ENCODE measurements around the gene PDLIM4. TPM values are rescaled to one million over a fixed set of nuclear protein-coding genes. Genes with fewer than 3 reads are reported as not detected.

The PDLIM4 gene
- total RNA-seq, 3 donors from 2014 or later = 5.1 to 59.0 (median 5.6) TPM

DNA sequence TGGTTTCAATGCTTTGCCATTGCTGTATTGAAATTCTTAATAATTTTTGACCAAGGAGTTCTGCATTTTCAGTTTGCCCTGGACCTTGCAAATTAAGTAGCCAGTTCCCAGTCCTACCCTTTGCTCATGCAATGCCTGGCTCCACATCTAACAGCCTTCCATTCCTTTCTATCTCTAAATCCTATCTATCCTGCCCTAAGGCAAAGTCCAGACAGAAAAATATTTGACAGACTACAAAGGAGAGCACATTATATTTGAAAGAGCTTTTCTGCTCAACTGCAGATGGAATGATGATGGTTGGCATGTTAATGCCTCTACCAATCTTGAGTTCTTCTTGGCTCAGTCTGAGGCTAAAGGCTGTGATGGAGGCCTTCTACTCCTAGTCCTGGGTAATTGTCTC lies 52.2 kb downstream of the PDLIM4 start:
- Histone ChIP-seq H3K9me3 (peaks cover 9% of the 10 kb centered on the region), H3K36me3 (ENCODE audit: low read depth) (no peaks in the 10 kb centered on the region), H3K4me3 (no peak overlapping the region), H3K4me1 (ENCODE audit: low read depth) (peaks cover 15% of the 10 kb centered on the region)
- TF ChIP-seq, protein P1, sequence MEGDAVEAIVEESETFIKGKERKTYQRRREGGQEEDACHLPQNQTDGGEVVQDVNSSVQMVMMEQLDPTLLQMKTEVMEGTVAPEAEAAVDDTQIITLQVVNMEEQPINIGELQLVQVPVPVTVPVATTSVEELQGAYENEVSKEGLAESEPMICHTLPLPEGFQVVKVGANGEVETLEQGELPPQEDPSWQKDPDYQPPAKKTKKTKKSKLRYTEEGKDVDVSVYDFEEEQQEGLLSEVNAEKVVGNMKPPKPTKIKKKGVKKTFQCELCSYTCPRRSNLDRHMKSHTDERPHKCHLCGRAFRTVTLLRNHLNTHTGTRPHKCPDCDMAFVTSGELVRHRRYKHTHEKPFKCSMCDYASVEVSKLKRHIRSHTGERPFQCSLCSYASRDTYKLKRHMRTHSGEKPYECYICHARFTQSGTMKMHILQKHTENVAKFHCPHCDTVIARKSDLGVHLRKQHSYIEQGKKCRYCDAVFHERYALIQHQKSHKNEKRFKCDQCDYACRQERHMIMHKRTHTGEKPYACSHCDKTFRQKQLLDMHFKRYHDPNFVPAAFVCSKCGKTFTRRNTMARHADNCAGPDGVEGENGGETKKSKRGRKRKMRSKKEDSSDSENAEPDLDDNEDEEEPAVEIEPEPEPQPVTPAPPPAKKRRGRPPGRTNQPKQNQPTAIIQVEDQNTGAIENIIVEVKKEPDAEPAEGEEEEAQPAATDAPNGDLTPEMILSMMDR (IDR thresholded peaks at IDR 0.05) = no peak
- intact Hi-C loops (cut with DNase I, micrococcal nuclease) = no loop called here
- no peak for DNase-seq
- ATAC-seq = no peak

- DNase-seq (peak in 2 of 3 donors; percentile 49 to 58), ATAC-seq (peak; percentile 65)
- Histone ChIP-seq H3K4me1 (ENCODE audit: low read depth) (peaks cover 15% of the 10 kb centered on the region), H3K36me3 (ENCODE audit: low read depth) (no peaks in the 10 kb centered on the region), H3K9me3 (peaks cover 3% of the 10 kb centered on the region), H3K4me3 (no peak overlapping the region)
- intact Hi-C loops (cut with DNase I, micrococcal nuclease) = no loop called here
- TF ChIP-seq, protein P1 (IDR thresholded peaks at IDR 0.05) = no peak
Observed at GRCh38 chr5:132310141-132310834, 52.8 kb downstream of the PDLIM4 start.

- TF ChIP-seq, protein P1 (IDR thresholded peaks at IDR 0.05) = no peak
- peaks cover 7% of the 10 kb centered on the region for H3K4me1 ChIP-seq (ENCODE audit: low read depth)
- H3K4me3 ChIP-seq = no peak overlapping the region
- H3K36me3 ChIP-seq (ENCODE audit: low read depth) = no peaks in the 10 kb centered on the region
- ATAC-seq = no peak
- no peaks in the 10 kb centered on the region for H3K9me3 ChIP-seq
- intact Hi-C loops (cut with DNase I, micrococcal nuclease) = no loop called here
- DNase-seq = no peak
Observed at GRCh38 chr5:132313366-132313765, 55.9 kb downstream of the PDLIM4 start.

GRCh38 chr5:132313961-132314432 lies 56.5 kb downstream of the PDLIM4 start:
- H3K36me3 ChIP-seq (ENCODE audit: low read depth) = no peaks in the 10 kb centered on the region
- intact Hi-C loops (cut with DNase I, micrococcal nuclease) = no loop called here
- peaks cover 7% of the 10 kb centered on the region for H3K4me1 ChIP-seq (ENCODE audit: low read depth)
- DNase-seq (no peak), ATAC-seq (no peak)
- TF ChIP-seq, protein P1 (IDR thresholded peaks at IDR 0.05) = no peak
- H3K9me3 ChIP-seq = no peaks in the 10 kb centered on the region
- H3K4me3 ChIP-seq = no peak overlapping the region

DNA sequence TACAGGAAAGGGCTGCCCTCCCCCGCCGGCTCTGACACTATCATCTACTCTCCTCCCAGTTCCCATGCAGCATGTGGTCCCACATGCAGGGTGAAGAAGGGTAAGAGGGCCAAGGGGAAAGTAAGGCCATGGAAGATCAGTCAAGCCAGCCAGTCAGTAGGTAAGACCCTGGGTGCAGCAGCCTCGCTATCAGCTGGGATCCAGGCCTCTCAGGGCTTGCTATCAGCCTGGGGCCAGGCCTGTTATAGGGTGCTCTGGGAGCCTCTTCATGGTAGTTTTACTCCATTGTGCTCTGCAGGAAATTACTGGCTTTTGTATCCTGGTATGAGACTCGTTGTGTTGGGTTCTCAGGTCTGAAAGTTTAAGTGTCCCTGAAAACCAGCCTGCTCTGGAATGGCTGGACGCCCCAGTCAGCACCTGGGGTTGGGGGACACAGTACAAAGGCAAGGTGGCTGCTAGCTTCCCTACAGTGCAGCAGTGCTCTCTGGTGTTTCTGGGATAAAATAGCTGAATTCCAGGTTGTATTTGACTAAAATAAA lies 58.1 kb downstream of the PDLIM4 start:
- TF ChIP-seq, protein P1 (IDR thresholded peaks at IDR 0.05) = no peak
- no peak for ATAC-seq
- H3K4me1 ChIP-seq (ENCODE audit: low read depth) = no peaks in the 10 kb centered on the region
- intact Hi-C loops (cut with DNase I, micrococcal nuclease) = no loop called here
- H3K9me3 ChIP-seq = no peaks in the 10 kb centered on the region
- H3K36me3 ChIP-seq (ENCODE audit: low read depth) = no peaks in the 10 kb centered on the region
- DNase-seq = no peak
- H3K4me3 ChIP-seq = no peak overlapping the region

Data from mucosa of descending colon (tissue), 3 donors.